LNCaP clone FGC (cell line): ENCODE results near the gene NXF2.
"Not testable (repeated sequence)": the region's sequence is repeated elsewhere in the genome, so short reads cannot be mapped to it uniquely, and the experiment has no call there.

ENCODE experiments used
- DNase-seq: peaks from one replicate; pipeline ENCODE4 v3.0.0-alpha.2; 2011; ENCODE audit warnings: low read depth
- H3K4me3 ChIP-seq: 2 replicates; pipeline ENCODE4 v1.5.1; 2011; ENCODE audit warnings: mild to moderate bottlenecking, low read depth, low read length, control low read depth
- CTCF ChIP-seq: IDR thresholded peaks from 2 replicates; pipeline ENCODE4 v1.5.1; 2012; ENCODE audit warnings: mild to moderate bottlenecking; ENCODE audit not compliant: control insufficient read depth, insufficient read depth; ENCODE audit errors: extremely low read depth

The NXF2 gene, protein sequence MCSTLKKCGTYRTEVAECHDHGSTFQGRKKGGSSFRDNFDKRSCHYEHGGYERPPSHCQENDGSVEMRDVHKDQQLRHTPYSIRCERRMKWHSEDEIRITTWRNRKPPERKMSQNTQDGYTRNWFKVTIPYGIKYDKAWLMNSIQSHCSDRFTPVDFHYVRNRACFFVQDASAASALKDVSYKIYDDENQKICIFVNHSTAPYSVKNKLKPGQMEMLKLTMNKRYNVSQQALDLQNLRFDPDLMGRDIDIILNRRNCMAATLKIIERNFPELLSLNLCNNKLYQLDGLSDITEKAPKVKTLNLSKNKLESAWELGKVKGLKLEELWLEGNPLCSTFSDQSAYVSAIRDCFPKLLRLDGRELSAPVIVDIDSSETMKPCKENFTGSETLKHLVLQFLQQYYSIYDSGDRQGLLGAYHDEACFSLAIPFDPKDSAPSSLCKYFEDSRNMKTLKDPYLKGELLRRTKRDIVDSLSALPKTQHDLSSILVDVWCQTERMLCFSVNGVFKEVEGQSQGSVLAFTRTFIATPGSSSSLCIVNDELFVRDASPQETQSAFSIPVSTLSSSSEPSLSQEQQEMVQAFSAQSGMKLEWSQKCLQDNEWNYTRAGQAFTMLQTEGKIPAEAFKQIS

GRCh38 chrX:102246893-102247292, at the start of gene NXF2:
NXF2 (plus strand) TSS chrX:102247167; CDS start chrX:102307079, 59,912 bp downstream.
- not testable (repeated sequence) for DNase-seq, H3K4me3 ChIP-seq

- not testable (repeated sequence) for H3K4me3 ChIP-seq, DNase-seq
These were observed 39.0 kb upstream of the NXF2 start for GRCh38 chrX:102207940-102208339.

GRCh38 chrX:102214986-102215385, 32.0 kb upstream of the NXF2 start, which contains the start of gene TCP11X1:
TCP11X1 (plus strand) TSS chrX:102215301.
- not testable (repeated sequence) for DNase-seq, H3K4me3 ChIP-seq

GRCh38 chrX:102216497-102216896, 30.5 kb upstream of the NXF2 start:
- not testable (repeated sequence) for H3K4me3 ChIP-seq, DNase-seq

GRCh38 chrX:102235678-102236077, 11.3 kb upstream of the NXF2 start:
- not testable (repeated sequence) for DNase-seq, H3K4me3 ChIP-seq

- DNase-seq, H3K4me3 ChIP-seq: not testable (repeated sequence)
These were observed 6.7 kb upstream of the NXF2 start for GRCh38 chrX:102240265-102240664.

GRCh38 chrX:102272231-102272630, 25.3 kb downstream of the NXF2 start:
- not testable (repeated sequence) for H3K4me3 ChIP-seq, DNase-seq

GRCh38 chrX:102338162-102338561, 91.2 kb downstream of the NXF2 start:
- no peak for DNase-seq
- H3K4me3 ChIP-seq: no peak overlapping the region
- TF ChIP-seq CTCF: no peak

DNA sequence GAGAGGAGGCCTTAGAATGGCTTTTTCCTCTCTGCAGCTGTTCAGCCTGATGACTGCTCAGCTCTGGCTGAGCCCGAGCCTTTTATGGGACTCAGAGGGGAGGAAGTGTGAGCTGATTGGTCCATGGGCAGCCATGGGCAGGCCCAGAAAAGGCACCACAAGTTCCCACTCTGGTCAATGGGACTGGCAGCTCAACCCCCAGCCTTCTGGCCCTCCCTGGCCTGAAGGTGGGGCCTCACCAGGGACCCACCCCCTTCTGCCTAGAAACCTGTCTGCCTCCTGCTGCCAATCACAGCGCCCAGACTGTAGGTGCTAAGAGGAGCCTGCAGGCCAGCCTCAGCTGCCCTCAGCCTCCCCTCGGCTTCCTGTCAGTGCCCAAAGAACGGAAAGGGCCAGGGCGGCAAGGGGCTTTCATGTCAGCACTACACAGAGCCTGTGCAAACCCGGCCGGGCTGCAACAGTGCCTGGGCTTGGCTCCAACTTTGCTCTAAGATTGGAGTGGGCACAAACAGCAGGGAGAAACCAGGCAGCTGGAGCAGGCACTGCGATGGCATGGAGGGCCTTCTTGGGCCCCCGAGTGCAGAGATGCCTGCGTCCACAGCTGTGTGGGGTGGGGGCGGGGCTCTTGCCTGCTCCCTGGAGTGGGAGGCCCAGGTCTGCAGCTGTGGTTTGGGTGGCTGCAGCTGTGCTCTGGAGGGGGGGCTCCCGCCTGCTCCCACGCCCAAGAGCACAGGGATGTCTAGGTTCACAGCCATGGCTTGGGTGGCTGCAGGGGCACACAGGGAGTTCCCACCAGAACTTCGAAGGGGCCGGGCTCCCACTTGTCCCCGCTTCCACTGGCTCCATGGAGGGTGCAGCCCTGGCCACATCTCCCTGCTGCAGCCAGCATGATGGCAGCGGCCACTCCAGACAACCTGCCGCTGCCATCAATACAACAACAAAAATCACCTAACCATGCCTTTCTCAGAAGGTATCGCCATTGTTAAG, 92.6 kb downstream of the NXF2 start:
- no peak overlapping the region for H3K4me3 ChIP-seq
- no peak for TF ChIP-seq CTCF
- no peak for DNase-seq

- peak; percentile 22; the same call in 1 of the 2 replicates for TF ChIP-seq CTCF
- H3K4me3 ChIP-seq: no peak overlapping the region
- no peak for DNase-seq
These were observed 94.9 kb downstream of the NXF2 start for GRCh38 chrX:102341867-102342266.
